CD14-positive monocyte (primary cell): ENCODE measurements around the gene SEMA5B. TPM values are rescaled to one million over a fixed set of nuclear protein-coding genes. Genes with fewer than 3 reads are reported as not detected.

Source experiments
- DNase-seq, 3 donors: peaks; one replicate each; pipeline ENCODE4 v3.0.0-alpha.2; 2011 to 2022
- H2AFZ ChIP-seq: 2 replicates; pipeline ENCODE4 v1.6.0; 2012; ENCODE audit warnings: mild to moderate bottlenecking, low read depth, low read length, inconsistent platforms; ENCODE audit not compliant: insufficient read depth, poor library complexity, severe bottlenecking
- H3K27ac ChIP-seq, 2 donors: 1 replicate in 1 of 2; 2 replicates in 1 of 2; pipeline ENCODE4 v1.5.1; 2012 to 2013; ENCODE audit warnings: low read length in 2 of 2, control low read depth in 1 of 2, inconsistent platforms in 1 of 2, low read depth in 1 of 2, mild to moderate bottlenecking in 1 of 2
- H3K27me3 ChIP-seq, 2 donors: one replicate each; pipeline versions ENCODE4 v1.6.0 to v1.6.1; 2011 to 2013; ENCODE audit warnings: low read length in 2 of 2; ENCODE audit not compliant: control insufficient read depth in 2 of 2, insufficient read depth in 2 of 2
- H3K36me3 ChIP-seq, 2 donors: replicated peaks in 1 of 2; 1 replicate in 1 of 2; 2 replicates in 1 of 2; pipeline versions ENCODE4 v1.5.1 to v1.6.1; 2012 to 2013; ENCODE audit warnings: low read length in 2 of 2, control low read depth in 1 of 2, inconsistent platforms in 1 of 2, mild to moderate bottlenecking in 1 of 2; ENCODE audit not compliant: insufficient read depth in 2 of 2, control insufficient read depth in 1 of 2
- H3K4me1 ChIP-seq, 2 donors: 1 replicate in 1 of 2; 2 replicates in 1 of 2; pipeline versions ENCODE4 v1.5.1 to v1.6.1; 2012 to 2013; ENCODE audit warnings: low read length in 2 of 2, control low read depth in 1 of 2, inconsistent platforms in 1 of 2, mild to moderate bottlenecking in 1 of 2, moderate library complexity in 1 of 2; ENCODE audit not compliant: insufficient read depth in 2 of 2, control insufficient read depth in 1 of 2
- H3K4me2 ChIP-seq: replicated peaks from 2 replicates; pipeline ENCODE3; 2012; ENCODE audit warnings: low read length, moderate library complexity, mild to moderate bottlenecking; ENCODE audit not compliant: poor library complexity, severe bottlenecking; ENCODE audit errors: extremely low read depth
- H3K4me3 ChIP-seq, 3 experiments: fragments of 200-600 bp in 1 of 3; sonication (generic) in 1 of 3; replicated peaks in 1 of 3; 1 replicate in 2 of 3; 2 replicates in 1 of 3; pipeline ENCODE4 v1.5.1; 2011 to 2013; ENCODE audit warnings: low read length in 3 of 3, mild to moderate bottlenecking in 3 of 3, control low read depth in 2 of 3, low read depth in 2 of 3, inconsistent platforms in 1 of 3, moderate library complexity in 1 of 3
- H3K79me2 ChIP-seq: 2 replicates; pipeline ENCODE4 v1.6.0; 2012; ENCODE audit warnings: mild to moderate bottlenecking, control low read depth, inconsistent platforms, low read length, moderate library complexity; ENCODE audit not compliant: insufficient read depth
- H3K9ac ChIP-seq: 2 replicates; pipeline ENCODE4 v1.6.0; 2017; ENCODE audit warnings: low read length, mild to moderate bottlenecking; ENCODE audit not compliant: insufficient read depth, poor library complexity, severe bottlenecking
- H3K9me3 ChIP-seq, 2 donors: replicated peaks in 1 of 2; 1 replicate in 1 of 2; 2 replicates in 1 of 2; pipeline versions ENCODE4 v1.5.1 to v1.6.1; 2012 to 2013; ENCODE audit warnings: low read length in 2 of 2, control low read depth in 1 of 2; ENCODE audit not compliant: control insufficient read depth in 1 of 2, insufficient read depth in 1 of 2
- H4K20me1 ChIP-seq: 2 replicates; pipeline ENCODE4 v1.6.0; 2012; ENCODE audit warnings: mild to moderate bottlenecking, low read length, control low read depth, moderate library complexity; ENCODE audit not compliant: insufficient read depth
- H3K27ac Mint-ChIP-seq, 7 donors: one replicate each; pipeline ENCODE4 v1.8.0; 2020; ENCODE audit warnings: mild to moderate bottlenecking in 7 of 7, mixed read lengths in 7 of 7, moderate library complexity in 6 of 7, inconsistent platforms in 2 of 7
- H3K27me3 Mint-ChIP-seq, 3 donors: one replicate each; pipeline ENCODE4 v1.8.0; 2021 to 2022; ENCODE audit warnings: low read depth in 3 of 3, mild to moderate bottlenecking in 3 of 3, mixed read lengths in 3 of 3, moderate library complexity in 3 of 3, inconsistent platforms in 1 of 3
- H3K36me3 Mint-ChIP-seq, 2 donors: one replicate each; pipeline ENCODE4 v1.8.0; 2020; ENCODE audit warnings: mixed read lengths in 2 of 2, inconsistent platforms in 1 of 2, mild to moderate bottlenecking in 1 of 2
- H3K4me1 Mint-ChIP-seq: one replicate; pipeline ENCODE4 v1.8.0; 2020; ENCODE audit warnings: mild to moderate bottlenecking, mixed read lengths
- H3K4me3 Mint-ChIP-seq, 2 donors: one replicate each; pipeline ENCODE4 v1.8.0; 2020; ENCODE audit warnings: mild to moderate bottlenecking in 2 of 2, mixed read lengths in 2 of 2, moderate library complexity in 1 of 2
- H3K9me3 Mint-ChIP-seq, 7 donors: one replicate each; pipeline ENCODE4 v1.8.0; 2020 to 2022; ENCODE audit warnings: mixed read lengths in 7 of 7, mild to moderate bottlenecking in 6 of 7, moderate library complexity in 6 of 7, inconsistent platforms in 2 of 7
- CTCF ChIP-seq: fragments of 200-600 bp; IDR thresholded peaks from one replicate; pipeline ENCODE4 v1.8.0; 2022; ENCODE audit warnings: antibody characterized with exemption, mild to moderate bottlenecking
- WGBS: methylation state at CpG from one replicate; pipeline ENCODE4 v1.1.5; 2013; ENCODE audit warnings: missing lambda C conversion rate; ENCODE audit not compliant: insufficient coverage; 5-methylcytosine and 5-hydroxymethylcytosine counted together
- intact Hi-C, 2 donors: fragments of 100-400 bp; cut with micrococcal nuclease; formaldehyde crosslinking; loops; one replicate each; pipeline versions ENCODE4 v1.15.0 to v1.15.1; 2023
- polyA plus RNA-seq, 3 donors: library from polyadenylated mRNA; depleted of rRNA in 1 of 3; unstranded in 2 of 3; stranded (reverse) in 1 of 3; fragments of 300-500 nt in 2 of 3; fragments of >200 nt in 1 of 3; fragmentation: Illumina TruSeq in 2 of 3; gene quantifications; 1 replicate in 2 of 3; 2 replicates in 1 of 3; pipeline ENCODE4 v1.2.3, GENCODE V29; 2012 to 2021

Gene SEMA5B
- polyA plus RNA-seq, 3 donors, result not detected

DNA sequence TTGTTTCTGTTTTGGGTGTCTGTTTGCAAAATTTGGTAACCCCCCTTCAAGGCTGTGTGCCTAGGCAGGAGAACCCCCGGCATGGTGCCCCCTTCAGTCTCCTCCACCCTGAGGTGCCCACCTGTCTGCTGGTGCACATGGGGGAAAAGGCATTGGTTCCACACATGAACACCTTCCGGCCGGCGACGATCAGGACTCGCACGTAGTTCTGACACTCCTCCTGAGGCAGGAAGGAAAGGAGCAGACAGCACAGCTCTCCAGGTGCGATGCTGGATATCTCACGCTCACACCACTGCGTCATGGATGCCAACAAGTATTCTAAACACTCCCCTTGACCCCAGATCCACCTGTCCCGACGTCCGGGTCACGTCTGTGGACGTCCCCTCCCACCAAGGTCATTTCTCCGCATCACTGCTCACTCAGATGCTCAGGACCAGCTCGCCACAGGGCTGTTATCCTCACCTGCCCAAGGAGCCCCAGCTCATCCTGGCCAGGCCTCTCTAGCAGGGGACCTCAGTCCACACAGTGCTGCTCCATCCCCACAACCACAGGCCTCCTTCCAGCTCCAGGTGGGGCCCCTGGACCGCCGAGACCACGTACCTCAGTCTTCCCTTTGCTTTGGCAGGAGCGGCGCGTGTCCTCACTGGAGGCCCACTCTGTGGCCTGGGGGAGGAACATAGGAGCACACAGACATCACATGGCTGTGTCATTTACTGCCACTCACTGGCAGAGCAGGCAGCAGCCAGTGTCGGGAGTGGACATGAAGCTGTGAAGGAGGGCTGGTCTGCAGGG is 99.0 kb downstream of the SEMA5B start:
- no peaks in the 10 kb centered on the region for H3K9me3 Mint-ChIP-seq

GRCh38 chr3:122927726-122928125 is 99.8 kb downstream of the SEMA5B start:
- Histone ChIP-seq H3K4me2 (no peak overlapping the region), H3K79me2 (no peaks in the 10 kb centered on the region), H3K27me3 (peaks cover 4 to 11% of the 10 kb centered on the region in 2 donors), H3K9me3 (no peaks in the 10 kb centered on the region), H3K9ac (no peak overlapping the region), H3K36me3 (no peaks in the 10 kb centered on the region), H2AFZ (no peak overlapping the region), H4K20me1 (no peaks in the 10 kb centered on the region), H3K4me3 (no peak overlapping the region), H3K27ac (no peak overlapping the region), H3K4me1 (no peaks in the 10 kb centered on the region)
- no peaks in the 10 kb centered on the region for H3K36me3 Mint-ChIP-seq
- peaks cover 0 to 2% (median 0%) of the 10 kb centered on the region in 7 donors for H3K9me3 Mint-ChIP-seq
- DNase-seq, result no peak
- TF ChIP-seq CTCF, result no peak
- H3K4me3 Mint-ChIP-seq, result no peak overlapping the region
- H3K27ac Mint-ChIP-seq, result peak overlapping the region in 1 of 7 donors; percentile 10
- 89% methylated on average over 5 of the region's 10 CpGs for WGBS
- H3K27me3 Mint-ChIP-seq, result peaks cover 2 to 9% (median 6%) of the 10 kb centered on the region in 3 donors
- no peaks in the 10 kb centered on the region for H3K4me1 Mint-ChIP-seq
- intact Hi-C loops, result no loop called here

More for the DNA sequence above, 99.0 kb downstream of the SEMA5B start:
- Histone ChIP-seq H3K36me3 (no peaks in the 10 kb centered on the region), H3K9me3 (no peaks in the 10 kb centered on the region), H3K27ac (no peak overlapping the region), H3K4me1 (no peaks in the 10 kb centered on the region), H2AFZ (no peak overlapping the region), H3K4me2 (no peak overlapping the region), H3K79me2 (no peaks in the 10 kb centered on the region), H3K4me3 (no peak overlapping the region), H4K20me1 (no peaks in the 10 kb centered on the region), H3K9ac (no peak overlapping the region), H3K27me3 (peaks cover 0 to 2% of the 10 kb centered on the region in 2 donors)
- intact Hi-C loops, result no loop called here
- H3K27me3 Mint-ChIP-seq, result peaks cover 2 to 9% (median 6%) of the 10 kb centered on the region in 3 donors
- no peak for DNase-seq
- peak overlapping the region in 2 of 7 donors; percentile 15 to 60 for H3K27ac Mint-ChIP-seq
- H3K36me3 Mint-ChIP-seq, result no peaks in the 10 kb centered on the region
- no peak for TF ChIP-seq CTCF
- H3K4me3 Mint-ChIP-seq, result no peak overlapping the region
- H3K4me1 Mint-ChIP-seq, result no peaks in the 10 kb centered on the region
- 97% methylated on average over 15 of the region's 24 CpGs for WGBS
